H7 (cell line): ENCODE measurements around the gene NFRKB. TPM values are rescaled to one million over a fixed set of nuclear protein-coding genes. Genes with fewer than 3 reads are reported as not detected.

Experiments
- DNase-seq: peaks from one replicate; pipeline ENCODE4 v3.0.0; 2012
- H3K27me3 ChIP-seq: 2 replicates; pipeline ENCODE4 v1.6.0; 2011; ENCODE audit warnings: mild to moderate bottlenecking, low read length; ENCODE audit not compliant: control insufficient read depth, insufficient read depth
- H3K36me3 ChIP-seq: replicated peaks from 2 replicates; pipeline ENCODE4 v1.5.1; 2011; ENCODE audit warnings: low read length; ENCODE audit not compliant: control insufficient read depth, insufficient read depth
- H3K4me3 ChIP-seq: 2 replicates; pipeline ENCODE4 v1.5.1; 2011; ENCODE audit warnings: low read depth, mild to moderate bottlenecking, control low read depth, low read length, moderate library complexity; ENCODE audit not compliant: insufficient read depth
- total RNA-seq: library from RNA; depleted of rRNA; stranded (reverse); fragments of >200 nt; shearing (Covaris generic); gene quantifications from 2 replicates; pipeline ENCODE4 v1.2.3, GENCODE V29; 2014; rRNA removed

Gene NFRKB
- 33.4 and 41.1 TPM in 2 replicates for total RNA-seq

- Histone ChIP-seq H3K27me3 (no peaks in the 10 kb centered on the region), H3K4me3 (peak within 1 kb of the TSS; percentile 79), H3K36me3 (peaks cover 7% of the 10 kb centered on the region)
- peak; percentile 99 for DNase-seq
Observed at GRCh38 chr11:129895126-129896041, at the start of gene NFRKB. NFRKB (minus strand) TSS chr11:129895578; CDS start chr11:129892849, 2,729 bp downstream.

- DNase-seq = no peak
- H3K4me3 ChIP-seq = no peak overlapping the region
- peaks cover 3% of the 10 kb centered on the region for H3K36me3 ChIP-seq
- H3K27me3 ChIP-seq = no peaks in the 10 kb centered on the region
Observed at GRCh38 chr11:129944696-129945095, 49.3 kb upstream of the NFRKB start.

GRCh38 chr11:129943036-129943435, 47.7 kb upstream of the NFRKB start:
- no peak for DNase-seq
- Histone ChIP-seq H3K4me3 (no peak overlapping the region), H3K36me3 (peaks cover 3% of the 10 kb centered on the region), H3K27me3 (no peaks in the 10 kb centered on the region)

- Histone ChIP-seq H3K36me3 (peaks cover 2% of the 10 kb centered on the region), H3K27me3 (no peaks in the 10 kb centered on the region), H3K4me3 (no peak overlapping the region)
- DNase-seq = no peak
Observed at GRCh38 chr11:129939510-129939909, 44.1 kb upstream of the NFRKB start.

GRCh38 chr11:129938764-129939163, 43.4 kb upstream of the NFRKB start:
- H3K36me3 ChIP-seq = peaks cover 2% of the 10 kb centered on the region
- H3K27me3 ChIP-seq = no peaks in the 10 kb centered on the region
- H3K4me3 ChIP-seq = no peak overlapping the region
- DNase-seq = no peak

GRCh38 chr11:129937592-129938238, 42.3 kb upstream of the NFRKB start:
- H3K4me3 ChIP-seq = no peak overlapping the region
- no peaks in the 10 kb centered on the region for H3K27me3 ChIP-seq
- H3K36me3 ChIP-seq = peaks cover 2% of the 10 kb centered on the region
- peak; percentile 51 for DNase-seq

- no peaks in the 10 kb centered on the region for H3K27me3 ChIP-seq
- no peak overlapping the region for H3K4me3 ChIP-seq
- peaks cover 1% of the 10 kb centered on the region for H3K36me3 ChIP-seq
- peak; percentile 56 for DNase-seq
Observed at GRCh38 chr11:129935723-129936122, 40.3 kb upstream of the NFRKB start.

DNA sequence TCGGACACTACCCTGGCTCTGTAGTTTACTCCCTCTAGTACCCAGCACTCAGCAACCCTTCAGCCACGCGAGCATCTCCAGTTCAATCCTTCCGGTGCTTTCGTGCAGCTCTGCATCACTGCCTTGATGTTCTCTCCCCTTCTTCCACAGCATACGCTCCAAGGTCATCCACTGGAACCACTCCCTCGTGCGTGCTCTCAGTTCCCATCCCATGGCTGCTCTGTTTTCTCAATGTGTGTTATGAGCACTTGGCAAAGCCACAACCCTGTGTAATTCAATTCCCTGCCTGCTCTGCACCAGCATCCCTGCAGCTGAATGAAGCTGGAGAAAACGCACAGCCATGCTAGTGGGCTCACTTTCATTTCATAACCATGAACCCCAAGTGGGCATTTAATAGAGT, 38.5 kb upstream of the NFRKB start:
- H3K27me3 ChIP-seq = no peaks in the 10 kb centered on the region
- peaks cover 1% of the 10 kb centered on the region for H3K36me3 ChIP-seq
- DNase-seq = no peak
- H3K4me3 ChIP-seq = no peak overlapping the region

DNA sequence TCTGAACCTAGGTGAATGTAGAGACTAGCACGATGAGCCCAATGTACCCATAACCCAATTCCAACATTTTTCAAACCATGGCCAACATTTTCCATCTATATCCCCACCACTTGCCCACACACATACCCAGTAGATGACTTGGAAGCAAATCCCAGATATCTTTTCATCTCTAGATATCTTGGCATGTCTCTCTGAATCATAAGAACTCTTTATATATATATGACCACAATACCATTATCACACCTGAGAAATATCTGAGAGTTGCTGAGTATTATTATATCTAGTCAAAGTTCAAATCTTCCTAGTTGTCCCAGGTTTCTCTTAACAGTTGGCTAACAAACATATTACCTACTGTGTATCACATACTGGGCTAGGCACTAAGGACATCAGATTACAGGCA, 37.9 kb upstream of the NFRKB start:
- no peaks in the 10 kb centered on the region for H3K27me3 ChIP-seq
- no peak overlapping the region for H3K4me3 ChIP-seq
- no peak for DNase-seq
- peaks cover 1% of the 10 kb centered on the region for H3K36me3 ChIP-seq

DNA sequence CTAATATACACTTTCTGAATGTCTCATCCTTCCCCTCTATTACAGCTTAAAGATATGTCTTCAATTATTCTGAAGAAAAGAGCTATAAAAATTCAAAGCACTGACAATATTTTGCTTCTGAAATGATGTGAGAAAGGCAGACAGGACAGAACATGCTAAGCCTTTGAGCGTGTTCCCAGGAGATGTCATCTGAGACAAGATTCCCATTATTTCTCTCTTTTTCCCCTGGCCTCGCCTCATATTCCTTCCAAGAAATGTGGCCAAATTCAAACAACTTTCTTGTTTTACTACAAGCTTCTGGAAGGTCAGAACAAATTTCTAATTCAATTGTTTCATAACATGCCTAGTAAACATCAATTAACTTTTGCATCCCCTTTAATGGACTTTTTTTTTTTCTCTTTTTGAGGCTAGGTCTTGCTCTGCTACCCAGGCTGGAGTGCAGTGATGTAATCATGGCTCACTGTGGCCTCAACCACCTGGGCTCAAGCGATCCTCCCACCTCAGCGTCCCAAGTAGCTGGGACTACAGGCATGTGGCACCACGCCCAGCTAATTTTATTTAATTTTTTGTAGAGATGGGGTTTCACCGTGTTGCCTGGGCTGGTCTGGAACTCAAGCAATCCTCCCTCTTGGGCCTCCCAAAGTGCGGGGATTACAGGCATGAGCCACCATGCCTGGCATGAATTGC, 37.1 kb upstream of the NFRKB start:
- Histone ChIP-seq H3K36me3 (peaks cover 1% of the 10 kb centered on the region), H3K27me3 (no peaks in the 10 kb centered on the region), H3K4me3 (no peak overlapping the region)
- no peak for DNase-seq

DNA sequence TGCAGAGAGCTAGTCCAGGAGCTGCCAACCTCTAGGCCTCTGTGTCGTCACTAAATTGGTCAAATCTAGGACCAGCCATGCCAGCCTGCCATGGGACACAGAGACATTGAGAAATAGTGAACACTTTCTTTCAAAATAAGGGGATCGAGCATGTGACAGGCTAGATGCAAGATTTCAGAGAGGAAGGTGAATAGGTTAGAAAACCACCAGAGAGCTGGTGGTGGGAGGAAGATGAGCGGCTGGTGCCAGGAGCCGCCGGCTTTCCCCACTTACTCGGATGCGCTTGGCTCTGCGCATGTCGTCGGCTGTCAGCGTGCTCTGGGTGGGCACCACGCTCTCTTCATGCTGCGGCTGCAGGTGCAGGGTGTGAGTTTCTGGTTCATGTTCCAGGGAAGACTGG, 35.4 kb upstream of the NFRKB start:
- no peak for DNase-seq
- Histone ChIP-seq H3K4me3 (no peak overlapping the region), H3K36me3 (peaks cover 1% of the 10 kb centered on the region), H3K27me3 (no peaks in the 10 kb centered on the region)

- Histone ChIP-seq H3K4me3 (no peak overlapping the region), H3K36me3 (peaks cover 1% of the 10 kb centered on the region), H3K27me3 (no peaks in the 10 kb centered on the region)
- DNase-seq = no peak
Observed at GRCh38 chr11:129930296-129930695, 34.9 kb upstream of the NFRKB start.

GRCh38 chr11:129929721-129930120, 34.3 kb upstream of the NFRKB start:
- H3K36me3 ChIP-seq = peaks cover 4% of the 10 kb centered on the region
- DNase-seq = no peak
- H3K27me3 ChIP-seq = no peaks in the 10 kb centered on the region
- no peak overlapping the region for H3K4me3 ChIP-seq

- H3K4me3 ChIP-seq = no peak overlapping the region
- no peak for DNase-seq
Observed at GRCh38 chr11:129928923-129929692, 33.7 kb upstream of the NFRKB start.

More at GRCh38 chr11:129928923-129929692, 33.7 kb upstream of the NFRKB start:
- Histone ChIP-seq H3K27me3 (no peaks in the 10 kb centered on the region), H3K36me3 (peaks cover 4% of the 10 kb centered on the region)
